Left ventricle myocardium superior (tissue), 1 donor: ENCODE results near the gene CBR1. TPM values are rescaled to one million over a fixed set of nuclear protein-coding genes. Genes with fewer than 3 reads are reported as not detected.

Source experiments
- ATAC-seq: fragments of 200-7000 bp; cut with Tn5 transposase; one replicate; pipeline ENCODE4 v1.9.1; 2020; ENCODE audit warnings: mild to moderate bottlenecking, moderate library complexity
- DNase-seq: peaks from one replicate; pipeline ENCODE4 v3.0.0-alpha.2; 2020
- intact Hi-C: fragments of 100-400 bp; cut with micrococcal nuclease; formaldehyde crosslinking; loops from one replicate; pipeline ENCODE4 v1.11.0; 2022
- long read RNA-seq: library from polyadenylated mRNA; unstranded; transcript quantifications from one replicate; pipeline ENCODE4 v2.0.0, GENCODE V29; 2021
- total RNA-seq: library from RNA; stranded (reverse); fragmentation: NEBNext Ultra II Directional; extraction: Animal tissue kit (Norgen Biotek cat#: 25700); gene quantifications from one replicate; pipeline ENCODE4 v1.2.1, GENCODE V29; 2021
- donor health status: DM: no; HTN: yes; CAD: no; lungs with severe emphysema.

CBR1 gene
- total RNA-seq: 25.8 TPM
- long read RNA-seq, transcript CBR1-201 (3 exons, 1,293 nt): major isoform, 58 of 65 reads
- long read RNA-seq, partial matches to known transcripts: 2 of 65 reads
- long read RNA-seq, other reads (novel, unspliced or antisense): 2 of 65 reads

- intact Hi-C loops: loop anchor here (10.0 kb wide), 1 partner anchor 45 kb away; no protein-coding TSS in a partner anchor
- ATAC-seq (peak; percentile 99), DNase-seq (peak; percentile 97)
These were observed at the start of gene CBR1 for GRCh38 chr21:36069713-36070583. TSS of gene CBR1 (plus strand) at chr21:36070024. CDS start at chr21:36070116, 92 bp downstream.

GRCh38 chr21:36021251-36021837 is 48.5 kb upstream of the CBR1 start:
- ATAC-seq (no peak), DNase-seq (no peak)
- intact Hi-C loops: no loop called here

- DNase-seq (no peak), ATAC-seq (peak; percentile 40)
- intact Hi-C loops: no loop called here
These were observed 47.3 kb upstream of the CBR1 start for GRCh38 chr21:36022427-36023091.

DNA sequence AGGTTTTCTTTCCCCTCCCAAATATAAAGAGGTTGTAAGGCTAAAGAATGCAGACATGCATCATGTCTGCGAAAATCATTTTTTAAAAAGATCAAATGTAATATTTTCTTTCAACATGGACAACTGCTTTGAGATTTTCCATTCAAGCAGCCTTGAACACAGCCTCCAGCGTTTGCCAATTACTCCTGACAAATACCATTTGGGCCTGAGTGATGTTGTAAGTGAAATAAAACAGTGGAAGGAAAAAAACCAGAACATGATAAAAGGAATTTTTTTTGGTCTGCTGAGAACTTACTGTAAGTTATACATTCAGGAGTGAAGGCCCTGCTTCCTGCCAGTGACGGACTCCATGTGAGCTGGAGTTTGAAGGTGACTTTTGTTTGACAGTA is 46.7 kb upstream of the CBR1 start:
- ATAC-seq (no peak), DNase-seq (no peak)
- intact Hi-C loops: no loop called here

DNA sequence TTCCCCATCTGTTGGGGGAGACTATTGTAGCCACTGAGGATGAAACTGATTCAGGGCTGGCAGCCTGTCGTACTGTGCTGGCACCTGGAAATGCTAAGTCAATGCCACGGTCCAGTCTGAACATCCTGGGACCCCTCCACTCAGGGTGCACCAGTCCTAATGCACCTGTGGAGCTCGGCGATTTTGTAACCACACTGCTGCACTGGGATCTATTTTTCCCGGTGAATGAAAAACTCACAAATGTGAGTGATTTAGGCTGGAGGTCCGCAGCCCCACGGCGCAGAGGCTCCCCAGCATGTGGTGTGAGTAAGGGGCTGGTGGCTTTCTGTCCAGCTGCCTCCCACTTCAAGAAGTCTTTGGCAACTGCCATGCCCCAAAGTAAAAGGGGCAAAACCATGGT is 45.0 kb upstream of the CBR1 start:
- intact Hi-C loops: no loop called here
- DNase-seq (no peak), ATAC-seq (no peak)

GRCh38 chr21:36027347-36027746 is 42.5 kb upstream of the CBR1 start:
- intact Hi-C loops: no loop called here
- no peak for DNase-seq
- ATAC-seq: peak; percentile 44

- intact Hi-C loops: no loop called here
- ATAC-seq: peak; percentile 92
- DNase-seq: peak; percentile 63
These were observed 41.4 kb upstream of the CBR1 start for GRCh38 chr21:36028127-36029069.

- DNase-seq (no peak), ATAC-seq (no peak)
- intact Hi-C loops: no loop called here
These were observed 40.5 kb upstream of the CBR1 start for GRCh38 chr21:36029309-36029708.

DNA sequence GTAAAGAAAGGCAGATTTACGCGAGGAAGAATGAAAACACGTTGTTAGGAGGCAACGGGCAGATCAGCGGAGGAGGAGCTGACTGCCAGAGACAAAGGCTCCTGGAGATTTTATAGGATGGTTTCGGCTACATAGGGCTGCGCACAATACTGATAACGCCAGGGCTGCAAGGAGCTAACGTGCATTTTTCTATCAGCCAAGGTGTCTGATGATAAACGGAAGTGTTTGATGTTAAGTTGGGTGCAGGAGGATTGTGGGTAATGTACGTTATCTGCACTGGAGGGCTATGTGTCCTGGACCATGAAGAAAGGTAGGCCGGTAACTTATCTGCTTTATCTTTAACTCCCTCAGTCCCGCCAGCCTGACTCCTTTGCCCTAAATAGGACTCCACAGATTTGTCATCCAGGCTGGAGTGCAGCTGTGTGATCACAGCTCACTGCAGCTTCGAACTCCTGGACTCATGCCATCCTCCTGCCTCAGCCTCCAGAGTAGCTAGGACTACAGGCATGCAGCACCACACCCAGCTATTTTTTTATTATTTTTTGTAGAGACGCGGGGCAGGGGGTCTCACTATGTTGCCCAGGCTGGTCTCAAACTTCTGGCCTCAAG is 39.1 kb upstream of the CBR1 start:
- intact Hi-C loops: no loop called here

DNA sequence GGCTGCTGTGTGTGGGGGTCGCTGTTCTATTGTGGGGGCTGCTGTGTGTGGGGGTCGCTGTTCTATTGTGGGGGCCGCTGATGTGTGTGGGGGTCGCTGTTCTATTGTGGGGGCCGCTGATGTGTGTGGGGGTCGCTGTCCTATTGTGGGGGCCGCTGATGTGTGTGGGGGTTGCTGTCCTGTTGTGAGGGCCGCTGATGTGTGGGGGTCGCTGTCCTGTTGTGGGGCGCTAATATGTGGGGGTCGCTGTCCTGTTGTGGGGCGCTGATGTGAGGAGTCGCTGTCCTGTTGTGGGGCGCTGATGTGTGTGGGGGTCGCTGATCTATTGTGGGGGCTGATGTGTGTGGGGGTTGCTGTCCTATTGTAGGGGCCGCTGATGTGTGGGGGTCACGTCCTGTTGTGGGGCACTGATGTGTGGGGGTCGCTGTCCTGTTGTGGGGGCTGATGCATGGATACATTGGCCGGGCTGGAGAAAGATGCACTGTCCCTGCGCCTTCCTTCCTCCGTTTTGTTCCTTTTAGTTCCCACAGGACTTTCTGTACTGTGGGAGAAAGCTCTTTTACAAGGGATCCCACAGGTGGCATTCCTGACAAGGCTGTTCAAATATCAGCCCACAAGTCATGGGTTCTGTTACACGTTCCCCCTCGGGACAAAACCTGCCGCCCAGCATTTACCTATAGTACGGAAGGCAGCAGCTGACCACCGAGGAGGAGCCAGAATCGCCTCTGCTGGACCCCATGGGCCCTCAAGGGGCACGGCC is 37.0 kb upstream of the CBR1 start:
- DNase-seq (no peak), ATAC-seq (no peak)
- intact Hi-C loops: no loop called here

More for the DNA sequence above, 39.1 kb upstream of the CBR1 start:
- no peak for ATAC-seq
- DNase-seq: no peak

GRCh38 chr21:36034211-36034913 is 35.5 kb upstream of the CBR1 start:
- ATAC-seq: no peak

DNA sequence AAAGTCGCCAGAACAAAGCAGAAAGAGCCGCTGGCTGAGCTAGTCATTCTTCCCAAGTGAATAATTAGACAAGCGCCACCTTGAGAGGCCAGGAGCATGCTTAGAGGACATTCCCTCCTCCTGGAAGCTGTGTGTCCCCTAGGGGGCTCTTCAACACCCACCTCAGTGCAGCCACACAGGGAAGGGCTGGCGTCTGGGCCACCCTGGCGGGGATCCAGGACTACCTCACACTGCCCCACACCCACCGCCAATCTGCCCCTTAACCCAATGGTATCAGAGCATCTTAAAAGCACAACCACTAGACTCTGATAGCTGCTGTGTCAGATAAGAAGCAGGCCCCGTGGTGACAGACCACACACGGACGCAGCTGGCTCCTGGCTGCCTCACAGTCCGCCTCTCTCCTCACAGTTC is 34.4 kb upstream of the CBR1 start:
- peak; percentile 47 for DNase-seq
- peak; percentile 79 for ATAC-seq
- intact Hi-C loops: no loop called here

More at GRCh38 chr21:36034211-36034913, 35.5 kb upstream of the CBR1 start:
- intact Hi-C loops: no loop called here
- DNase-seq: no peak

- ATAC-seq (no peak), DNase-seq (no peak)
- intact Hi-C loops: no loop called here
These were observed 30.9 kb upstream of the CBR1 start for GRCh38 chr21:36038701-36039497.

DNA sequence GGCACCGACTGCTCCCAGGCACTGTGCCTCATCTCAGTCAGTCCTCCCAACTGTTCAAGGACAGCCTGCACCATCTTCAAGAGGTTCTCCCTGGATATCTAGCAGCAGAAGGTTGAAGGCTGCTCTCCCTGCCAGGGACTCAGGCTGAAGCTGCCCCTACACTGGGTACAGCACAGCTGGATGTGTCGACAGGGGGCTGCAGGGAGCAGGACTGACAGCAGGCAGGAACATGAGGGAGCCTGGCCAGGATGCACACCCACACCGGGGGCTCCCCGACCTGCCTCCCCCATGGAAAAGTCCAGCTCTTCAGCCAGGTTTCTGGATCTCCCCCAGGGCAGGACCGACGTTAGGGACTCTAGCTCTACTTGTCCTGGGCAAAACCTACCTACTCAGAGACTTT is 30.0 kb upstream of the CBR1 start:
- no peak for ATAC-seq
- intact Hi-C loops: no loop called here

DNA sequence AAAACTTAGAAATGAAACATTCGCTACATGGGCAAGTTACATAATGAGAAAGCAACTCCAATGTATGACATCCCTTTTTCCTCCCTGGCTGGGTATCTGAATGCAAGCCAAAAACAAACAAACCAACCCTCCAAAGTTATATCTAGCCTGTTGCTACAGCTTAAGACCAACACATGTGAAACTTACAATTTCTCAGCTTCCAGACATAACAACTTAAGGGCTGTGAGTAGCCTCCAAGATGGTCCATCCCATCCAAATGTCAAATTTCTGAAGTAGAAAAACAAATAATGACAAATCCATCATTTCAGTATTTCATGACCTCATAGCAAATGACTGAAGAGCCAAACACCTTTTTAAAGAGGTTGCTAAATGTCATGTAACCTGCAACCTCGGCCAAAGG is 29.4 kb upstream of the CBR1 start:
- ATAC-seq: no peak
- no peak for DNase-seq
- intact Hi-C loops: no loop called here

More for the DNA sequence above, 30.0 kb upstream of the CBR1 start:
- no peak for DNase-seq

DNA sequence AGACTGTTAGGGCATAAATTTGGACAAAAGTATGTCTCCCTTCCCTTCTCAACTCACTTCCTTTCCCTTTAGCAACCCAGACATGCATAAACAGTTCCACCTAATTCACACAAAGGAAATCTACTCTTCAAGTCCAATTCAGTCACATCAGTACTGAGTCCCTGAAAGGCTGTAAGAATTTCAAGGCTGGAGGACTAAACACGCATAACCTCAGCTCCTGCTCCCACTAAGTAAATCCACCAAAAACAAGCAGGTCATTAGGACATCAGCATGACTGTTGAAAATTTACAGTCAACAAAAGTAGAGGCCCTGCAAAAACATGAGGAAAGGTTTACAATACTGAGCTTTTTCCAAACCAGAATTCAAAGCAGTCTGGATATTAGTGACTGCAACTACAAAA is 27.9 kb upstream of the CBR1 start:
- ATAC-seq (no peak), DNase-seq (no peak)

More for the DNA sequence above, 27.9 kb upstream of the CBR1 start:
- intact Hi-C loops: no loop called here
